MM.1S (cell line): Measurements from ENCODE around the gene PCNT.
"Not testable (repeated sequence)": the region's sequence is repeated elsewhere in the genome, so short reads cannot be mapped to it uniquely, and the experiment has no call there.

Source experiments
- DNase-seq: peaks from one replicate; pipeline ENCODE4 v3.0.0-alpha.2; 2015
- H2AFZ ChIP-seq: fragments of 300-600 bp; sonication (generic); 2 replicates; pipeline ENCODE4 v1.6.0; 2016; ENCODE audit warnings: antibody characterized with exemption, low read length
- H3F3A ChIP-seq: fragments of 300-600 bp; sonication (generic); 2 replicates; pipeline ENCODE4 v1.6.1; 2016; ENCODE audit warnings: mild to moderate bottlenecking, antibody characterized with exemption, low read length, moderate library complexity, mixed read lengths; ENCODE audit not compliant: insufficient read depth
- H3K27ac ChIP-seq: fragments of 300-600 bp; sonication (generic); 2 replicates; pipeline ENCODE4 v1.5.1; 2016; ENCODE audit warnings: mild to moderate bottlenecking, low read length
- H3K27me3 ChIP-seq: fragments of 300-600 bp; sonication (generic); replicated peaks from 2 replicates; pipeline ENCODE4 v1.6.0; 2016; ENCODE audit warnings: low read length; ENCODE audit not compliant: insufficient read depth
- H3K36me3 ChIP-seq: fragments of 300-600 bp; sonication (generic); replicated peaks from 2 replicates; pipeline ENCODE4 v1.6.1; 2016; ENCODE audit warnings: mild to moderate bottlenecking, low read length, mixed read lengths; ENCODE audit not compliant: insufficient read depth
- H3K4me1 ChIP-seq: fragments of 300-600 bp; sonication (generic); 2 replicates; pipeline ENCODE4 v1.6.1; 2016; ENCODE audit warnings: low read length, mixed read lengths
- H3K4me2 ChIP-seq: fragments of 300-600 bp; sonication (generic); 2 replicates; pipeline ENCODE4 v1.6.0; 2016; ENCODE audit warnings: low read depth, low read length
- H3K4me3 ChIP-seq: fragments of 300-600 bp; sonication (generic); 2 replicates; pipeline ENCODE4 v1.5.1; 2016; ENCODE audit warnings: low read length, mixed read lengths
- H3K79me2 ChIP-seq: fragments of 300-600 bp; sonication (generic); 2 replicates; pipeline ENCODE4 v1.6.1; 2016; ENCODE audit warnings: mixed run types, low read length, mixed read lengths
- H3K9ac ChIP-seq: fragments of 300-600 bp; sonication (generic); 2 replicates; pipeline ENCODE4 v1.6.1; 2016; ENCODE audit warnings: low read length, mixed read lengths
- H3K9me2 ChIP-seq: fragments of 300-600 bp; sonication (generic); replicated peaks from 2 replicates; pipeline ENCODE4 v1.6.1; 2016; ENCODE audit warnings: mild to moderate bottlenecking, low read length, mixed read lengths; ENCODE audit not compliant: insufficient read depth
- H3K9me3 ChIP-seq: fragments of 300-600 bp; sonication (generic); replicated peaks from 2 replicates; pipeline ENCODE4 v1.6.1; 2016; ENCODE audit warnings: mild to moderate bottlenecking, low read length, mixed read lengths; ENCODE audit not compliant: insufficient read depth
- H4K20me1 ChIP-seq: fragments of 300-600 bp; sonication (generic); 2 replicates; pipeline ENCODE4 v1.6.1; 2016; ENCODE audit warnings: mild to moderate bottlenecking, low read length, moderate library complexity, mixed read lengths; ENCODE audit not compliant: insufficient read depth
- EZH2 ChIP-seq: fragments of 300-600 bp; sonication (generic); optimal IDR thresholded peaks from 2 replicates; pipeline ENCODE3; 2017; ENCODE audit warnings: low read depth, mild to moderate bottlenecking, antibody characterized with exemption, low read length, mixed read lengths
- EZH2phosphoT487 ChIP-seq: fragments of 300-600 bp; sonication (generic); IDR thresholded peaks from 2 replicates; pipeline ENCODE4 v1.6.1; 2018; ENCODE audit warnings: antibody characterized with exemption, low read length
- TF ChIP-seq, protein P1 (sequence below): fragments of 300-600 bp; sonication (generic); IDR thresholded peaks from 2 replicates; pipeline ENCODE4 v1.5.1; 2016; ENCODE audit warnings: antibody characterized with exemption, low read length, mixed read lengths

PCNT gene

DNA sequence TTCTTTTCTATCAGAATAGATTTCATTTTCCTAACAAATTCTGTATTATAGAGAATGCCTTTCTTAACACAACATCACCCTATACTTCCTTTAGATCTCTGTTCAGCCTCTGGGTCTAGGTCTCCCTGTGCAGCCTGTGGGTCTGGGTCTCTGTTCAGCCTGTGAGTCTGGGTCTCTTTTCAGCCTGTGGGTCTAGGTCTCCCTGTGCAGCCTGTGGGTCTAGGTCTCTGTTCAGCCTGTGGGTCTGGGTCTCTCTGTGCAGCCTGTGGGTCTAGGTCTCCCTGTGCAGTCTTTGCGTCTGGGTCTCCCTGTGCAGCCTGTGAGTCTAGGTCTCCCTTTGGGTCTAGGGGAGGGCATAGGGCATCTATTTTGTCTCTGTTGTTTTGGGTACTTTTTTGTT, 75.2 kb downstream of the PCNT start:
- H4K20me1 ChIP-seq = no peaks in the 10 kb centered on the region
- H3K36me3 ChIP-seq = peaks cover 22% of the 10 kb centered on the region
- H3K4me3 ChIP-seq = no peak overlapping the region
- DNase-seq = no peak
- no peak overlapping the region for H3K9ac ChIP-seq
- no peaks in the 10 kb centered on the region for H3K27me3 ChIP-seq
- H3K79me2 ChIP-seq = no peaks in the 10 kb centered on the region
- no peaks in the 10 kb centered on the region for H3K9me2 ChIP-seq
- no peaks in the 10 kb centered on the region for H3K9me3 ChIP-seq
- TF ChIP-seq EZH2 = no peak
- TF ChIP-seq, protein P1, sequence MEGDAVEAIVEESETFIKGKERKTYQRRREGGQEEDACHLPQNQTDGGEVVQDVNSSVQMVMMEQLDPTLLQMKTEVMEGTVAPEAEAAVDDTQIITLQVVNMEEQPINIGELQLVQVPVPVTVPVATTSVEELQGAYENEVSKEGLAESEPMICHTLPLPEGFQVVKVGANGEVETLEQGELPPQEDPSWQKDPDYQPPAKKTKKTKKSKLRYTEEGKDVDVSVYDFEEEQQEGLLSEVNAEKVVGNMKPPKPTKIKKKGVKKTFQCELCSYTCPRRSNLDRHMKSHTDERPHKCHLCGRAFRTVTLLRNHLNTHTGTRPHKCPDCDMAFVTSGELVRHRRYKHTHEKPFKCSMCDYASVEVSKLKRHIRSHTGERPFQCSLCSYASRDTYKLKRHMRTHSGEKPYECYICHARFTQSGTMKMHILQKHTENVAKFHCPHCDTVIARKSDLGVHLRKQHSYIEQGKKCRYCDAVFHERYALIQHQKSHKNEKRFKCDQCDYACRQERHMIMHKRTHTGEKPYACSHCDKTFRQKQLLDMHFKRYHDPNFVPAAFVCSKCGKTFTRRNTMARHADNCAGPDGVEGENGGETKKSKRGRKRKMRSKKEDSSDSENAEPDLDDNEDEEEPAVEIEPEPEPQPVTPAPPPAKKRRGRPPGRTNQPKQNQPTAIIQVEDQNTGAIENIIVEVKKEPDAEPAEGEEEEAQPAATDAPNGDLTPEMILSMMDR = no peak
- H3F3A ChIP-seq = no peaks in the 10 kb centered on the region
- H3K4me2 ChIP-seq = no peak overlapping the region
- no peaks in the 10 kb centered on the region for H3K4me1 ChIP-seq
- no peak overlapping the region for H2AFZ ChIP-seq
- no peak overlapping the region for H3K27ac ChIP-seq

- Histone ChIP-seq H3K27ac (no peak overlapping the region), H3K4me1 (no peaks in the 10 kb centered on the region), H3K9me3 (no peaks in the 10 kb centered on the region), H3K4me3 (no peak overlapping the region), H2AFZ (no peak overlapping the region), H3K36me3 (peaks cover 22% of the 10 kb centered on the region), H3F3A (no peaks in the 10 kb centered on the region), H3K4me2 (no peak overlapping the region), H3K27me3 (no peaks in the 10 kb centered on the region), H3K9me2 (no peaks in the 10 kb centered on the region), H4K20me1 (no peaks in the 10 kb centered on the region), H3K79me2 (no peaks in the 10 kb centered on the region), H3K9ac (no peak overlapping the region)
- DNase-seq = no peak
- no peak for TF ChIP-seq EZH2
Observed at GRCh38 chr21:46399686-46400085, 75.7 kb downstream of the PCNT start.

GRCh38 chr21:46401186-46401910, 77.4 kb downstream of the PCNT start:
- Histone ChIP-seq H3K79me2 (no peaks in the 10 kb centered on the region), H3K27ac (no peak overlapping the region), H3K4me3 (no peak overlapping the region), H4K20me1 (no peaks in the 10 kb centered on the region), H3K9me3 (no peaks in the 10 kb centered on the region), H3K9me2 (no peaks in the 10 kb centered on the region), H3K4me2 (no peak overlapping the region), H3K27me3 (no peaks in the 10 kb centered on the region), H3F3A (peaks cover 4% of the 10 kb centered on the region; the same call in 1 of the 2 replicates), H2AFZ (no peak overlapping the region), H3K9ac (no peak overlapping the region), H3K36me3 (peaks cover 22% of the 10 kb centered on the region), H3K4me1 (no peaks in the 10 kb centered on the region)
- TF ChIP-seq EZH2 (no peak), EZH2phosphoT487 (no peak)
- TF ChIP-seq, protein P1 = no peak
- DNase-seq = no peak

- H3K9me2 ChIP-seq = no peaks in the 10 kb centered on the region
- no peak overlapping the region for H3K9ac ChIP-seq
- H3F3A ChIP-seq = peaks cover 4% of the 10 kb centered on the region; the same call in 1 of the 2 replicates
- no peaks in the 10 kb centered on the region for H3K9me3 ChIP-seq
- no peaks in the 10 kb centered on the region for H4K20me1 ChIP-seq
- H2AFZ ChIP-seq = no peak overlapping the region
- H3K27me3 ChIP-seq = no peaks in the 10 kb centered on the region
- H3K79me2 ChIP-seq = no peaks in the 10 kb centered on the region
- DNase-seq = no peak
- H3K27ac ChIP-seq = no peak overlapping the region
- no peak for TF ChIP-seq EZH2
- no peak for TF ChIP-seq EZH2phosphoT487
- TF ChIP-seq, protein P1 = no peak
- no peak overlapping the region for H3K4me2 ChIP-seq
- peaks cover 17% of the 10 kb centered on the region for H3K36me3 ChIP-seq
- H3K4me1 ChIP-seq = no peaks in the 10 kb centered on the region
- no peak overlapping the region for H3K4me3 ChIP-seq
Observed at GRCh38 chr21:46402421-46402820, 78.5 kb downstream of the PCNT start.

GRCh38 chr21:46403234-46403811, 79.4 kb downstream of the PCNT start:
- H3K79me2 ChIP-seq, H3K27me3 ChIP-seq, DNase-seq, H3K9ac ChIP-seq, H3K9me3 ChIP-seq, H3K4me2 ChIP-seq, H3K4me3 ChIP-seq, H4K20me1 ChIP-seq, H3K27ac ChIP-seq, H2AFZ ChIP-seq, H3K4me1 ChIP-seq, H3K9me2 ChIP-seq, H3F3A ChIP-seq: not testable (repeated sequence)
- peaks cover 13% of the 10 kb centered on the region for H3K36me3 ChIP-seq
